ENCODE data around the gene CFAP61.

DNA sequence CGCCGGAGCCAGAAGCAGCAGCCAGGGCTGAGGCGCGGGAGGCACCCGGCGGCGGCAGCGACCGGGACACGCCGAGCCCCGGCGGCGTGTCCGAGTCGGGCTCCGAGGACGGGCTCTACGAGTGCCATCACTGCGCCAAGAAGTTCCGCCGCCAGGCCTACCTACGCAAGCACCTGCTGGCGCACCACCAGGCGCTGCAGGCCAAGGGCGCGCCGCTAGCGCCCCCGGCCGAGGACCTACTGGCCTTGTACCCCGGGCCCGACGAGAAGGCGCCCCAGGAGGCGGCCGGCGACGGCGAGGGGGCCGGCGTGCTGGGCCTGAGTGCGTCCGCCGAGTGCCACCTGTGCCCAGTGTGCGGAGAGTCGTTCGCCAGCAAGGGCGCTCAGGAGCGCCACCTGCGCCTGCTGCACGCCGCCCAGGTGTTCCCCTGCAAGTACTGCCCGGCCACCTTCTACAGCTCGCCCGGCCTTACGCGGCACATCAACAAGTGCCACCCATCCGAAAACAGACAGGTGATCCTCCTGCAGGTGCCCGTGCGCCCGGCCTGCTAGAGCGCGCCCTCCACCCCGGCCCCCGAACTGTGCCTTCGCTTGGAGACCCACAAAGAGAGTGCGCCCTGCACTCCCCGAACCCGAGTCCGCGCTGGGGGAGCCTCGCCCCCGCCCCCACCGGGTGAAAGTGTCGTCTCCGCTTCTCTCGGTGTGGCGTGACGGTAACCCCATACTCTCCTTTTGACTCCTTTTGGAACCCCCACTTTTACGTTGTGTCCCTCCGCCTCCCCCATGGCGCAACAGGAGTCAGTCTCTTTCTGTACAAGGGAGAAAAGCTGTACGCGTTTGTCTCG is 317.1 kb downstream of the CFAP61 start:
- TF ChIP-seq, protein P1, sequence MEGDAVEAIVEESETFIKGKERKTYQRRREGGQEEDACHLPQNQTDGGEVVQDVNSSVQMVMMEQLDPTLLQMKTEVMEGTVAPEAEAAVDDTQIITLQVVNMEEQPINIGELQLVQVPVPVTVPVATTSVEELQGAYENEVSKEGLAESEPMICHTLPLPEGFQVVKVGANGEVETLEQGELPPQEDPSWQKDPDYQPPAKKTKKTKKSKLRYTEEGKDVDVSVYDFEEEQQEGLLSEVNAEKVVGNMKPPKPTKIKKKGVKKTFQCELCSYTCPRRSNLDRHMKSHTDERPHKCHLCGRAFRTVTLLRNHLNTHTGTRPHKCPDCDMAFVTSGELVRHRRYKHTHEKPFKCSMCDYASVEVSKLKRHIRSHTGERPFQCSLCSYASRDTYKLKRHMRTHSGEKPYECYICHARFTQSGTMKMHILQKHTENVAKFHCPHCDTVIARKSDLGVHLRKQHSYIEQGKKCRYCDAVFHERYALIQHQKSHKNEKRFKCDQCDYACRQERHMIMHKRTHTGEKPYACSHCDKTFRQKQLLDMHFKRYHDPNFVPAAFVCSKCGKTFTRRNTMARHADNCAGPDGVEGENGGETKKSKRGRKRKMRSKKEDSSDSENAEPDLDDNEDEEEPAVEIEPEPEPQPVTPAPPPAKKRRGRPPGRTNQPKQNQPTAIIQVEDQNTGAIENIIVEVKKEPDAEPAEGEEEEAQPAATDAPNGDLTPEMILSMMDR (IDR thresholded peaks at IDR 0.05; ENCODE audit: insufficient read depth, low read length, poor library complexity, severe bottlenecking): no peak
- TF ChIP-seq EZH2phosphoT487 (conservative IDR thresholded peaks at IDR 0.05; ENCODE audit: low read length): no peak
